DMS114 treated with DMSO at 0.1 percent for 48 hours (cell line): ENCODE data around the gene NET1.
"Not testable (repeated sequence)": the region's sequence is repeated elsewhere in the genome, so short reads cannot be mapped to it uniquely, and the experiment has no call there.

Source experiments
- DNase-seq: peaks from one replicate; lab custom pipeline; 2025; ENCODE audit not compliant: unreplicated experiment; lab: John Stamatoyannopoulos, UW

NET1 gene

GRCh38 chr10:5396556-5397300 is 15.6 kb upstream of the NET1 start:
- DNase-seq, result no peak

- no peak for DNase-seq
Observed at GRCh38 chr10:5399332-5399731, 13.0 kb upstream of the NET1 start.

DNA sequence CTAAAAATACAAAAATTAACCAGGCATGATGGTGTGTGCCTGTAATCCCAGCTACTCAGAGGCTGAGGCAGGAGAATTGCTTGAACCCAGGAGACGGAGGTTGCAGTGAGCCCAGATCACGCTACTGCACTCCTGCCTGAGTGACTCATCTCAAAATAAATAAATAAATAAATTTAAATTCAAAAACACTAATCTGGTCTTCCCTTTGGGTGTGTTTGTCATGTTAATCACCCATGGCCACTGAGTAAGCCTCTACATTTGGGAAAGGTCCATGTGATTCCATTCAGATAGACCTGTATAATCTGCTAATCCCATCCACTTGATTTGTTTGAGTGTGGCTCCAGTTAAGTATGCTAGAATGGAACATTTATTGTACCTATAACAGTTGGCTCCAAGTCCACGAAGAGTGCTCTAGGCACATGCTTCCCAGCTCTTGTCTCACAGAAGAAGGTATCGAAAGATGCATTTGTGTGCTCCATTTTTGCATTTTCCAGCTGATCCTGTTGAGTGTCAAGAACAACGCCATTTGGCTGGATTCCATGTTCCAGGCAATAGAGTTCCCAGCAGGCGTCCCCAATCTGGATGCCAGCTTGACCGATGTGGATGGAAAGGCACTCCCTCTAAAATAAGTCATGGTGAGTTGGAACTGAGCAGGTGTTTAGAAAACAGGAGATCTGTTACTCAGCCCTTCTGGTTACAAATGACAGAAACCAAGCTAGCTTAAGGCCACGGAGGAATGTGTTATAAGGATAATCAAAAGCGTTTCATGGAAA is 11.7 kb upstream of the NET1 start:
- DNase-seq, result no peak

DNA sequence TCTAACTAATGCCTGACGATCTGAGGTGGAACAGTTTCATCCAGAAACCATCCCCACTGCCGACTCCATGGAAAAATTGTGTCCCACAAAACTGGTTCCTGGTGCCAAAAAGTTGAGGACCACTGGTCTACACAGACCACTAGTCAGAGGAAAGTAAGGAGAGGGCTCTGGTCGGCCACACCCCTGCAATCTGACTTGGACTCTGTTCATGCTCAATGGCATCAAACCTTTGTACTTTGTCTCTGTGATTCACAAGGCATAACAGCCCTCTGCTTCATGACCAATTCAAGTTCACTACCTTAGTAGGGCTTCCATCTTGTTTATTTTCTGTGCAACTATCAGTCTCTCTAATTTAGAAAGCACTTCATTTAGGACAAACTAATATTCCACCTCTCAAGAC is 9.6 kb upstream of the NET1 start:
- no peak for DNase-seq

GRCh38 chr10:5404208-5405041 is 7.9 kb upstream of the NET1 start, which contains the start of gene TUBAL3:
Gene TUBAL3, minus strand, starts transcription at chr10:5404828. Its CDS starts 36 bp downstream, at chr10:5404792.
- no peak for DNase-seq

DNA sequence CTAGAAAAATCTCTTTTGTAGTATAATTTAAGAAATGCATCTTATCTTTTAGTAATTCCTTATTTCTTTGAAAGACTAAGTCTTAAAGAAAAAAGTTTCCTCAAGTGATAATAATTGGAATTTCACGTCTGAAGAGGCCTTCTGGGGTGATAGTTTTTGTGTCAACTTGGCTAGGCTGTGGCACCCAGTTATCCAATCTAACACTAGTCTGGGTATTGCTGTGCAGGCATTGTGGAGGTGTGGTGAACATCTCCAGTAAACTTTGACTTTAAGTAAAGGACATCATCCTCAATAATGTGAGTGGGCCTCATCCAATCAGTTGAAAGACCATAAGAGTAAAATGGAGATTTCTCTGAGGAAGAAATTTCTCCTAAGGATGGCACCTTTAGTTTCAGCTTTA is 5.4 kb upstream of the NET1 start:
- DNase-seq, result no peak

DNA sequence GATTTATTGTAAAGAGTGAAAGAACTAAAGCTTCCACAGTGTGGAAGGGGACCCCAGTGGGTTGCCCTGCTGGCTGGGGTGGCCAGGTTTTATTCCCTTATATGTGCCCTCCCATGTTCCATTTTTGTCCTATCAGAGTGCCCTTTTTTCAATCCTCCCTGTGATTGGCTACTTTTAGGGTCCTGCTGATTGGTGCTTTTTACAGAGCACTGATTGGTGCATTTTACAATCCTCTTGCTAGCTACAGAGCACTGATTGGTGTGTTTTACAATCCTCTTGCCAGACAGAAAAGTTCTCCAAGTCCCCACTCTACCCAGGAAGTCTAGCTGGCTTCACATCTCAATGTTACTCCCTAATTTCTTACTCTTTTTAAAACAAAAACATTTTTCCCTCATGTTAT is 1.6 kb upstream of the NET1 start:
- DNase-seq, result not testable (repeated sequence)

DNA sequence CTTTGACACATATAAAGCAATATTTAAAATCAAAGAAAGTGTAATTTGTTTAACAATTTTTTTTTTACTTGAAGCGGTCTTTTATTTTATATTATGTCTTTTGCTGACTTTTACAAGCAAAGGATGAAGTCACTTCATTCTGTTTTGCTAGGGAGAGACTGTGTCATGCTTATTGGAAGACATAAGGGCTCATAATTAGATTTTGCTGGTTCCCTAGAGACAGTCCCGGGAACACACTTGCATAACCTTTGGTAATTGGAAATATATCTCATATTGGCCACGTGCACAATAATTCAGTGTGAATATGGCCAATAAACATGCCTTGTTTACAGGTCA is 448 bp upstream of the NET1 start:
- DNase-seq, result no peak

DNA sequence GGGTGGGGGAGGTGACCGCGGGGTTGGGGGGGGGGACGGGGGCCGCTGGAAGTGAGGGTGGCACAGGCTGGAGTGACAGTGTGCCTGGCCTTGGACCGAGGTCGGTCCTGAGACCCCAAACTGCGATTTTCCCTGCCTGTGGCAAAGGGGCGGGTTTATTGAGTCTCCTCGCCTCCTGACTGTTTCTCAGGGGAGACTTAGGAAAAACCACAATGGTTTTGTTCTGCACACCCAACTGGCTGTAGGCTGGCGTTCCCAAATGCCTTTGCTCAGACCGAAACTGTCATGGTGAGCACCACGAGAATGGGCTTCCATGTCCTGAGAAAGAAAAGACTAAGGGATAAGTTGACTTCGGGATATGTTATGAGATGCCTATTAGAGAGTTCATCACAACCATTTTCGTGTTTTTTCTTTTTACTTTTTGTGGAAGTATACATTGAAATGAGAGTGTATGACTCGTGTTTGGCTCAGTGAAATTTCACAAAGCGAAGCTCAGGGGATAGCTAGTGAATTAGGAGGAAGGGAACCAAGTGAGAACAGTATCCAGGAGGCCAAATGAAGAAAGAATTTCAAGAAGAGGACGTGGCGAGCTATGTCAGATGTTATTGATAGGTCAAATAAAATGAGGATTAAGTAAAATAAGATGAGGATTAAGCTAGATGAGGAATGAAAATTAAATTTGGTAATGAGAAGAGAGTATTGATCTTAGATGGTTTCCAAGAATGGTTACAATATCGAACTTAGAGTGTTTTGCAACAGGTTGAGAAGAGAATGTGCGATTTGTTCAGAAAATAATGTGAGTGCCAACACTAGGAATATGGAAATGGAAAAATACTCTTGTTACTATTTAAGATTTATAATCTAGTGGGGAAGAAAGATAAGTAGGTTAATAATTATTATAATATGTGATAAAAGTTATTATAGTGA is 918 bp downstream of the NET1 start:
- peak; percentile 31 for DNase-seq

- no peak for DNase-seq
Observed at GRCh38 chr10:5416981-5417380, 4.6 kb downstream of the NET1 start.

DNA sequence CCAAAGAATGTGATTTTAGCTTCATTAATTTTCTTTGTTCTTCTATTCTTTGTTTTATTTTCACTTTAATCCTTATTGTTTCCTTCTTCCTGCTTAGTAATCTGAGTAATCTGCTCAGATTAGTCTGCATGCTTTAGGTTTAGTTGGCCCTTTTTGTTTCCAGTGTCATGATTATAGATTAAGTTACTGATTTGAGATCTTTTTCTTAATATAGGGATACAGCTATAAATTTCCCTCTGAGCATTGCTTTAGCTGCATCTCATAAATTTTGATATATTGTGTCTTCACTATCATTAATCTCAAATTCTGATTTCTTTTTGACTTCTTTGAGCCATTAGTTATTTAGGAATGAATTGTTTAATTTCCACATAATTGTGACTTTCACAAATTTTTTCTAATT is 6.2 kb downstream of the NET1 start:
- no peak for DNase-seq

DNA sequence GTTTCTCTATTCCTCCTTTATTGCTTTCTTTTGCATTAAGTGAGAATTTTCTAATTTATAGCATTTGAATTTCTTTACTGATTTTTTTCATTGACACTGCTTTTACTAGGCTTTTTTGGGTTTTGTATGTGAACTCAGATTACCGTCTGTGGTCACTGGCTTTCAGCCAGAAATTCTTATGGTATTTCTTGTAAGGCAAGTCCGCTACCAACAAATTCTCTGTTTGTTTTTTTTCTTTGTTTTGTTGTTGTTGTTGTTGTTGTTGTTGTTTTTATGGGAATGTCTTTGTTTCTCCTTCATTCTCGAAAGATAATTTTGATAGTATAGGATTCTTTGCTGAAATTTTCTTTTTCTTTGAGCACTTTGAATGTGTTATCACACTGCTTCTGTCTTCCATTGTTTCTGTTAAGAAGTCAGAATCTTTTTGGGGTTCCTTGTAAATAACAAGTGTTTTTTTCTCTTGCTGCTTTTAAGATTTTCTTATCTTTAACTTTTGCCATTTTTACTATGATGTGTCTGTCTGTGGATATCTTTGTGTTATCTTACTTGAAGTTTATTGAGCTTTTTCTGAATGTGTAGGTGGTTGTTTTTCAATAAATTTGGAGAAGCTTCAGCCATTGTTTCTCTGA is 7.2 kb downstream of the NET1 start:
- no peak for DNase-seq

DNA sequence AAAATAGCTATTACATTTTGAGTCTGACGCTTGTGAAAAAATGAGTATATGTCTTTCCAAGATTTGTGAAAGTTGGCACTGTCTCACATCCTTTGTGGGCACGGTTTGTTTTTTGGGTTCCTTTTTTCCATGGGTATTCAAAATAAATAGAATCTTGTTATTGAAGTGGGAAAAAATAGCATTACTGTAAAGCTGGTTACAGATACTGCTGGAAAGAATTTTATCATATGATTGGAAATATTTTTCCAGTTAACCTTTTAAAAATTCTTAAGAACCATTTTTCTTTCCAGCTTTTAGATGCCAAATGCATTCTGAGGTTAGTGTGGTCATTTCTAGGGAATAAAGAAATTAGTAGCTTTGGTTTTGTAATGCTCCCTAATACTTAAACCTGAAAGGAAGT is 11.4 kb downstream of the NET1 start:
- DNase-seq, result no peak

DNA sequence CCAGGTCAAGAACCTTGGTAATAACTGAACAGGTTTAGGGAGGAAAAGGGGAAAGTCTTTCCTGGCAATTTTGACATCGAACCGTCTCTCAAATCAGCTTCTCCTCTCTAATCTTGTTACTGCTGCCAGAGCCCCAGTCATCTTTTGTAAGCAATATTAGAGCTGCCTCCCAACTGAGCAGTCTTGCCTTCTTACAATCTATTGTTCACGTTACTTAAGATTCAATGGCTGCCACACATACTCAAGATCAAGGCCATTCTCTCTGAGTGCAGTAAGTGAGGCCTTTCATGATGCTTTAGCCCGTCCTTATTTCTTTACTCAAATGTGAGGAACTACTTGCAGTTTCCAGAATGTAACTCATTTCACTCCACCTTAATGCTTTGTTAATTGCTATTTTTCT is 12.4 kb downstream of the NET1 start:
- DNase-seq, result no peak

- DNase-seq, result no peak
Observed at GRCh38 chr10:5428133-5428532, 15.8 kb downstream of the NET1 start.

- DNase-seq, result no peak
Observed at GRCh38 chr10:5433182-5433581, 20.8 kb downstream of the NET1 start.

DNA sequence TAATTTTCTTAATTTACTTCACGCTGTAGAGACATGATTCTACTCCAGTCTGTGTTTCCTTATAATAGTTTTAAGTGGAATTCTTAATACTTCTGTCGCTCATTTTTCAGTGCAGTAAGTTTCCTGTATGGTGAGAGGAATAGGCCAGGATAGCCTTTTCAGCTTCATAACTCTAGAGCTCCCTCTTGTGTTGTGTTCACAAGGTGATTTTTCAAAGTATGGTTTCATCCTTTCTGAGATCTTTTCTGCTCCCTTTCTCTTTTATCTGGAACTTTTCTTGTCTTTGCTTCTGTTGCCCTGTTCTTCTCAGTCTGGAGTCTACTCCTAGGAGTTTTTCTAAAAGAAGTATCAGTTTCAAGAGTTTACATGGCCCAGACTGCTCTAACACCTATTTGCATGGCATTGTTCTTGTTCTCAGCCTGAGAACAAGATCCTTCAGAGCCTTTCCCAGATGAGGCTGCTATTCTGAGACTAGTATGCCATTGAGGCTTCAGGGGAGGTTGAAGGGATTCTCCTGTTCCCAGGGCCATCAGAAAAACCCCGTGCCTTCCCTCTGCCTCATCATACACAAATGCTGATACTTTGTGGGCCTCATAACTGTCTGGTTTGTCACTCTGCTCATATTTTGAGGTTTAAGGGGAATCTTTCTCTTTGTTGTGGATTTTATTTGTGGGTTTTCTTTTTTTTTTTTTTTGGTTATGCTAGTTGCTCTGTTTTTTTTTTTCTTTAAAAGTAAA is 21.8 kb downstream of the NET1 start:
- peak; percentile 61 for DNase-seq

DNA sequence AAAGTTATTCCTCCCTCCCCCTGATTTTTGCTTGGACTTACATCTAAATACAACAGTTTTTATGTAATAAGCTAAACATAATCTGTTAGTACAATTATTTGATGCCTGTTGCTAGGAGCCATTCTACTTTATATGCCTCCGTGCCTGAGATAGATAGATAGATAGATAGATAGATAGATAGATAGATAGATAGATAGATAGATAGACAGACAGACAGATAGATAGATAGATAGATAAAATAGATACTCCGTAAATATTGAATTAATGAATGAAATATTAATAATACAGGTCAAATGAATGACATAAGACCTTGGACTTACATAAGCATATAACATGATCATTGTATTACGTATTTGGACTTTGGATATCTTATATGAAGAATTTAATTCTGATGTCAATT is 23.0 kb downstream of the NET1 start:
- no peak for DNase-seq

DNA sequence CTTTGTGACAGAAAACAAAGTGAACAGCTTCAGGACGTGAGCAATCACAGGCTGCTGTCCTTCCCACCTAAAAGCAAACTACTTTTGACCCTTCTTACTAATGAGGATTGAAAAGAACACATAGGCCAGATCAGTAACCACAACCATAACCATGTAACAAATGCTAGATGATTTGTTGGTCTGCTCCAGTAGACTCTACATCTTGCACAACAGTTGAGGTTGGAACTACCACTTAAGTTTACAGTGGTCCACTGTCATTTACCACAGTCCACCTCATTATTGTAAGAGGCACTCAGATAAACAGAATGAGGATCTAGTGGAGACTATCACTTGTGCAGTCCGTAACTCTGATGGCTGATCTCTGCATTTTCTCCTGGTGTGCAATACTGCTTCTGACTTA is 27.8 kb downstream of the NET1 start:
- no peak for DNase-seq

- no peak for DNase-seq
Observed at GRCh38 chr10:5441106-5441505, 28.7 kb downstream of the NET1 start.
